Epithelial cell of prostate (primary cell): ENCODE measurements around the gene TAF7L.
"Not testable (repeated sequence)": the region's sequence is repeated elsewhere in the genome, so short reads cannot be mapped to it uniquely, and the experiment has no call there.

Source experiments
- DNase-seq: peaks from one replicate; pipeline ENCODE4 v3.0.0-alpha.2; 2011; ENCODE audit warnings: low read depth, low spot score
- H3K27ac ChIP-seq: fragments of 450-650 bp; 2 replicates; pipeline ENCODE4 v1.5.1; 2017; ENCODE audit warnings: mild to moderate bottlenecking

TAF7L gene

GRCh38 chrX:101290957-101291603, at the start of gene TAF7L:
Gene TAF7L (minus strand): TSS chrX:101291334. CDS start chrX:101287543, 3,791 bp downstream.
- no peak within 1 kb of the TSS for H3K27ac ChIP-seq
- DNase-seq, result no peak

GRCh38 chrX:101337776-101338271, 46.7 kb upstream of the TAF7L start:
- DNase-seq, result no peak
- H3K27ac ChIP-seq, result no peak overlapping the region

GRCh38 chrX:101334310-101334709, 43.2 kb upstream of the TAF7L start:
- DNase-seq, H3K27ac ChIP-seq: not testable (repeated sequence)

DNA sequence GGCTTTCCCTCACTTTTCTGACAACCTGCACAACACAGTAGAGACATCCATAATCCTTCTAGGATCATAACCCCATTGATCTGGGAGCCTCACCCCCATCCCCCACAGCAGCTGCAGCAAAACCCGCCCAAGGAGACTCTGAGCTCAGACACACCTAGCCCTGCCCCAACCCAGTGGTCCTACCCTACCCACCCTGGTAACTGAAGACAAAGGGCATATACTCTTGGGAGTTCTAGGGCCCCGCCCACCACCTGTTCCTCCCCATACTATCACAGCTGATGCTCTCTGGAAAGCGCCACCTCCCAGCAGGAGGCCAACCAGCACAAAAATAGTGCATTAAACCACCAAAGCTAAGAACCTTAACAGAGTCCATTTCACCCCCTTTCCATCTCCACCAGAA, 35.5 kb upstream of the TAF7L start:
- not testable (repeated sequence) for H3K27ac ChIP-seq, DNase-seq

DNA sequence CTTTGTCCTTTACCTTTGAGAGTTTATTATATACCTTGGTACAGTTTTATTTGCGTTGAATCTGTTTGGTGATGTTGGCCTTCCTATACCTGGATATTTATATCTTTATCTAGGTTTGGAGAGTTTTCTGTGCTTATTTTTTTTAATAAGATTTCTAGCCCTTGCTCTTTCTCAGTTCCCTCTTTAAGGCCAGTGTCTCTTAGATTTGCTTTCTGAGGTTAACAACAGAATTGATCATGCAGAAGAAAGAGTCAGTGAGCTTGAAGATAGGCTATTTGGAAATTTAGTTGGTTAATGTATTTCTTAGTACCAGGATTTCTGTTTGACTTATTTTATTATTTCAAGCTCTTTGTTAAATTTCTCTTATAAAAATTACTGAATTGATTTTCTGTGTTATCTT, 12.7 kb upstream of the TAF7L start:
- no peak overlapping the region for H3K27ac ChIP-seq
- no peak for DNase-seq

- H3K27ac ChIP-seq, DNase-seq: not testable (repeated sequence)
These were observed 4.5 kb upstream of the TAF7L start for GRCh38 chrX:101295603-101296002.

DNA sequence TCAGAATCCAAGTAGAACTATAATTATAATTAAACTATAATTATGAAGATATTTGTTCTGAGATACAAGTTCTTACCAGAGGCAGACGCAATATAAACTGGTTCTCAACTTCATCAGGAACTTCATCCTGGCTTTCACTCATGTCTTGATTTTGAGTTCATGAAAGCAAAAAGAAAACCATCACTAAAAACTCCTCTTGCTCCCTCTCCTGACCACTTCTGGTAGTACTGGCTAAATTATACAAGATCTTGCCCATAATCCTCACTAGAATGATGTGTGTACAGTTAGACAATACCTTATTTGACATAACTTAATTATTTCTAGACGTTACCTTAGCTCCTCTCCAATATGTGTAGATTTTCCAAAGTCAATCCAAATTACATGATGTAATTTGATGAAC, 3.7 kb downstream of the TAF7L start:
- DNase-seq, result no peak
- H3K27ac ChIP-seq, result no peak overlapping the region

- H3K27ac ChIP-seq, result no peak overlapping the region
- no peak for DNase-seq
These were observed 14.9 kb downstream of the TAF7L start for GRCh38 chrX:101276238-101276637.

DNA sequence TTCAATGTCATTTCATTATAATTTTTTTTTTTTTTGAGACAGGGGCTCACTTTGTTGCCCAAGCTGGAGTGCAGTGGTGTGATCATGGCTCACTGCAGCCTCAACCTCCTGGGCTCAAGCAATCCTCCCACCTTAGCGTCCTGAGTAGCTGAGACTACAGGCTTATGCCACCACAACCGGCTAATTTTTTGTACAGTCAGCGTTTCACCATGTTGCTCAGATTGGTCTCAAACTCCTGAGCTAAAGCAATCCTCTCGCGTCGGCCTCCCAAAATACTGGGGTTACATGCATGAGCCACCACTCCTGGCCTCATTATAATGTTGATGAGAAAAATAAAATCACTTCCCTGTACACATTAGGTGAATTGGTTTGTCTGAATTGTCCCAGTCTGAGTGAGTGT, 16.9 kb downstream of the TAF7L start:
- H3K27ac ChIP-seq, result no peak overlapping the region
- no peak for DNase-seq

DNA sequence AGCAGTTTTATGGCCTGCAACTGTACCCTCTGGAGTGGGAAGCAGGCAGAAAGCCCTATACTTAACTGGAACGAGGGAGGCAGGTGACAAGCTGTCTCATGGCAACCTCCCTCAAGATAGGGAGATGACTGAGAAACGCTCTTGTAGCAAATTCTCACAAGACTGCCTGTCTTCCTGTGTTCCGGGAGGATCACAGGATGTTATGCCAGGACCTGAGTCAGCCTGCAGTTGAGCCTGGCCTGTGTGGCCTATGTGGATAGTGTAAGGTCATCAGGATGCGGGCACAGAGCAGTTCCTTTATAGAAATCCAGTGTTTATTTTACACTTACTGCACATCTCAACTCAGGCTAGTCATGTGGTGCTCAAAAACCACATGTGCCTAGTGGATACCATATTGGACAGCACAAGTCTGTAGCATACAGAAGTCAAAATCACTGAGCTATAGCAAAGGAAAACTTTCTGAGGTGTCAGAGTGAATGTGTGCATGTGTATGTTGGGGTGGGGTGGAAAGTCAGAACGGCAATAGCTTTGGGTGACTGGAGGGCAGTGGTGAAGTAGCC, 25.2 kb downstream of the TAF7L start:
- H3K27ac ChIP-seq, result no peak overlapping the region
- DNase-seq, result no peak

DNA sequence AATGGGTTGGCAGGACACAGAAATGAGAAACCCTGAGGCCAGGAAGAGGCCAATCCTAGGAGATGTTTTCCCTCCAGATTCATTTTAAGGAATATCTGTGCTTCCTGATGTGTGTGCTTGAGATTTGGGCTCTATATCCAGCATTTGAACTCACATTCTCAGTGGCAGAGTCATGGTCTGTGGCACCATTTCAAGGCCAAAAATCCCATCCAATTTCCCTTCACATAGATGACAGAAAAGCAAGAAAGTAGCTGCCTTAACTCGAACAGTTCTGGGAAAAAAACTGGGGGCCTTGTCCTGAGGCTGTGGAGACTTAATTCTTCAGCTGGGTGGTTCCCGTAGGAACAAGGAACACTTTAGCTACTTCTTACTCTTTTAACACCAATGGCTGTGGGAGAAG, 27.4 kb downstream of the TAF7L start:
- DNase-seq, result no peak
- H3K27ac ChIP-seq, result no peak overlapping the region

GRCh38 chrX:101262590-101262989, 28.5 kb downstream of the TAF7L start:
- no peak for DNase-seq
- no peak overlapping the region for H3K27ac ChIP-seq

DNA sequence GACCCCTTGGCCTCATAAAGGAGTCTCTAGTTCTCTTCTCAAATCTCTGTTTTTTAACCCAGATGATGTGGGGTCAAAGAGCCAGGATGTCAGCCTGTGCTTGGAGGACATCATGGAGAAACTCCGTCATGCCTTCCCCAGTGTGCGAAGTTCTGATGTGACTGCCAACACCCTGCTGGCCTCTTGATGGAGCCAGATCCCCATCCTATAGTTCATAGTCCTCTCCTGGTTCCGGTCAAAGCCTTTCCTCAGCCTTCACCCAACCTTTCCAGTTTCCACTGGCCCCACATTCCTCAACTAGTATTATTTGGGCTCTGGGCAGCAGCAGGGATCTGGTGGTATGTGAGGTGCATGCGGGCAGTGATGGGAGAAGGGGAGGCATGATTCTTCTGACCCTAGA, 30.7 kb downstream of the TAF7L start:
- no peak for DNase-seq
- no peak overlapping the region for H3K27ac ChIP-seq

- DNase-seq, result no peak
- H3K27ac ChIP-seq, result no peak overlapping the region
These were observed 32.9 kb downstream of the TAF7L start for GRCh38 chrX:101258259-101258581.

DNA sequence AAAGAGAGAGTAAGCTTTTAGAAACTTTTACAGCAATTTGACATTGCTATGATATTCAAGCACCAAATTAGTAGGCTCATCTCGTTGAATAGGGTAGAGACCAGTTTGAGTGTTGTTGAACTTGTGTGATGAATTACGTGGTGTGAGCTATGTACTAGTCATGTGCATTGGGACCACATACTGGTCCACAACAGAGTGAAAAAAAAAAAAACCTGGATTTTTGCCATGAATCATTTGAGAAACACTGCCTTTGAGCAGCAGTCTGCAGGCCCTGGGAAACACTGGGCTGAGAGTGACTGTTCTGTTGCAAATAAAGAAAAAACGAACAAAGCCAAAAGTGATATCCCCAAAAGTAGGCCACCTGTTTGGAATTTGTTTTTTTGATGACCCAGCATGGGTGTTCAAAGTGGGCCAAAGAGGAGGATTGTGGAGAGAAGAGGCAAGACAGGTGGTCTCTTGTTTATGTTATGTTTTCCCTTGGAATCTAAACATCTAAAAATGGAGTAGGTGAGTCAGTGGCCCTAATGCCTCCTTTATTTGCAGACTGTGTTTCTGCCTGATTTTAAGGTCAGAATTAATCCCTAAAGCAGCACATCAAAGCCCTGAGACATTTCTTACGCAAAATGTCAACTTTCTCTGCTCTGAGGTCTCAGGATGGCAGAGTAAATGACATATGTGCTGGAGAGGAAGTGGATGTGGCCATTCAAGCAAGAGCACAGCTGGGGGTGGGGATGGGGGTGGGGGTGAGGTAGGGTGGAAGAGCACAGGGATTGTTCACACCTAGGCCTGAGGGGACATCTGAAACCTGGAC, 33.5 kb downstream of the TAF7L start:
- H3K27ac ChIP-seq, result no peak overlapping the region
- no peak for DNase-seq

DNA sequence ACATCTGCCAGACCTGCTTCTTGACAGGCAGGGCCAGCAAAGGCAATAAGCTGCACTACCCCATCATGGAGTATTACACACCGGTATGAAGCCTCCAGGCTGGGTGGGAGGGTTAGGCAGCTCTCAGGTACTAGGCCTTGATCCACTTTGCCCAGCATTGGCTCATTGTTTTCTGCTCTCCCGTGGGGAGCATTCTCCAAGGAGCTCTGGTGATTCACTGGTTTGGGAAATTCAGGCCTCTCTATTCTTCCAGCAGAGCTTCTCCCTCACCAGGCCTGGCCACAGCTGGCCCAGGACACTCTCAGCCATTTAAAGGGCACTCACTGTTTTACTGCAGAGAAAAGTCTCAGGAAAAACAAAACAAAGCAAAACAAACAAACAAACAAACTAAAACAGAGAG, 38.5 kb downstream of the TAF7L start:
- no peak overlapping the region for H3K27ac ChIP-seq
- no peak for DNase-seq

DNA sequence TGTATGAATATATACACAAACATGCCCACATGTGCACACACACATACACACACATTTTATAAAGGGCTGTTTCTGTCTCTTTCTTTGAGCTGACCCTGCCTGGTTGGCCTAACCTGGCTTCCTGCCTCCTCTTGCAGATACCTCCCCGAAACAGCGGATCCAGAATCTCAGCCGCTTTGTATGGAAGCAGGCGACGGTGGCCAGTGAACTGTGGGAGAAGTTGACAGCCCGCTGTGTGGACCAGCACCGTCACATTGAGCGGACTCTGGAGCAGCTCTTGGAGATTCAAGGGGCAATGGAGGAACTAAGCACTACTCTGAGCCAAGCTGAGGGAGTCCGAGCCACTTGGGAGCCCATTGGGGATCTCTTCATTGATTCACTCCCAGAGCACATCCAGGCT, 49.6 kb downstream of the TAF7L start:
- H3K27ac ChIP-seq, result no peak overlapping the region
- DNase-seq, result no peak

- DNase-seq, result no peak
- H3K27ac ChIP-seq, result no peak overlapping the region
These were observed 54.1 kb downstream of the TAF7L start for GRCh38 chrX:101237041-101237440.

DNA sequence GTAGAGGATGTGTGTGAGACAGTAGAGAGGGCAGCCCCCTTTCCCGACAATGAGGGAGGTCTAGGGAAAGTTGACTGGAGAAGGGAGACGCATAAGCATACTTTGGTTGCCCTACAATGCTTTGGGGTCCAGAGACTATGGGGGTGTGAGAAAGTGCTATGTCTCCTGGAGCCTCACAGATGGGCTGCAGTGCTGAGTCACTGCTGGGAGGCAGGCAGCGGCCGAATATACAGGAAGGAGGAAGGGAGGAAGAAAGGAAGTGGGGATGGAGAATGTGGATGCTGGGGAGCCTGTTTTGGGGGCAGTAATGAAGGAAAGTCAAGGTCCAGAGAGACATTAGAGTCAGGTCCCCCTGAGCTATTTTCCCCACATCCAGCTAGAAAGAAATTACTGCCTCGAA, 58.8 kb downstream of the TAF7L start:
- H3K27ac ChIP-seq, result no peak overlapping the region
- no peak for DNase-seq

GRCh38 chrX:101231080-101231479, 60.1 kb downstream of the TAF7L start:
- H3K27ac ChIP-seq, result no peak overlapping the region
- no peak for DNase-seq

DNA sequence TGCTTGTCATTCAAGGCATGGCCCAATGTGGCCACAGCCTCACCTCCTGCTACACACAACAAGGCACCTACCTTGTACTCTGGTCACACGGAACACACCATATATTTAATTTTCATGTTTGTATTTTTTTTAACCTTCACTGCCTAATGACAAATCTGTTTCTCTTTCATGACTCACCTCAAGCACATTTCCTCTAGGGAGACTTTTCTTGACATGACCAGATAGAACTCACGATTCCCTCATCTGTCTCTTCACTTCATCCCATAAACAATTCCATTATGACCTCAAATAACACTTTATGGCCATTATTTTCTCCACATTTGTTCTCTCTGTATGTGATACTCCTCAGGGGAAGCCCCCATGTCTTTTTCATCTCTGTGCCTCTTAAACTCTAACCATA, 60.5 kb downstream of the TAF7L start:
- DNase-seq, result no peak
- H3K27ac ChIP-seq, result no peak overlapping the region

- no peak overlapping the region for H3K27ac ChIP-seq
- no peak for DNase-seq
These were observed 62.0 kb downstream of the TAF7L start for GRCh38 chrX:101229170-101229569.
